SK-N-SH (cell line): ENCODE data around the gene TP53TG5. TPM values are rescaled to one million over a fixed set of nuclear protein-coding genes. Genes with fewer than 3 reads are reported as not detected.

Experiments
- CTCF ChIA-PET: fragments of 300-600, 350-600 bp; formaldehyde crosslinking; extraction: SDS; loops from one replicate; lab custom pipeline; 2021; lab: Yijun Ruan, JAX
- POLR2A ChIA-PET: fragments of 350-600 bp; sonication (Branson Sonifier 250); formaldehyde crosslinking; extraction: SDS; loops from one replicate; lab custom pipeline; 2020; ENCODE audit warnings: antibody characterized with exemption, inconsistent platforms; lab: Yijun Ruan, JAX
- DNase-seq: peaks from one replicate; pipeline ENCODE4 v3.0.0; 2012
- H2AFZ ChIP-seq: fragments of 200-600 bp; sonication (generic); 2 replicates; pipeline ENCODE4 v1.8.1; 2016; ENCODE audit warnings: antibody characterized with exemption, mild to moderate bottlenecking, low read depth
- H3F3A ChIP-seq: fragments of 200-600 bp; sonication (generic); replicated peaks from 2 replicates; pipeline ENCODE3; 2016; ENCODE audit warnings: antibody characterized with exemption, mild to moderate bottlenecking; ENCODE audit not compliant: insufficient read depth
- H3K27ac ChIP-seq, 2 experiments: fragments of 200-500 bp in 1 of 2; fragments of 200-600 bp in 1 of 2; sonication (Bioruptor generic) in 1 of 2; sonication (generic), shearing (Covaris generic) in 1 of 2; 2 replicates each; pipeline versions ENCODE4 v1.5.1 to v1.6.1; 2014 to 2016; ENCODE audit warnings: low read depth in 2 of 2, inconsistent platforms in 1 of 2, low read length in 1 of 2, mild to moderate bottlenecking in 1 of 2, mixed read lengths in 1 of 2
- H3K27me3 ChIP-seq: fragments of 200-600 bp; sonication (generic), shearing (Covaris generic); 2 replicates; pipeline ENCODE4 v1.6.1; 2016; ENCODE audit warnings: mixed run types; ENCODE audit not compliant: insufficient read depth
- H3K36me3 ChIP-seq, 2 experiments: fragments of 200-500 bp in 1 of 2; fragments of 200-600 bp in 1 of 2; sonication (Bioruptor generic) in 1 of 2; sonication (generic) in 1 of 2; replicated peaks in 1 of 2; 2 replicates each; pipeline versions ENCODE3 to v1.5.1; 2014 to 2016; ENCODE audit warnings: low read length in 1 of 2, mild to moderate bottlenecking in 1 of 2; ENCODE audit not compliant: insufficient read depth in 2 of 2, control insufficient read depth in 1 of 2
- H3K4me1 ChIP-seq, 2 experiments: fragments of 200-500 bp in 1 of 2; fragments of 200-600 bp in 1 of 2; sonication (Bioruptor generic) in 1 of 2; sonication (generic), shearing (Covaris generic) in 1 of 2; 2 replicates each; pipeline versions ENCODE4 v1.5.1 to v1.6.1; 2014 to 2016; ENCODE audit warnings: low read depth in 1 of 2, low read length in 1 of 2, mixed run types in 1 of 2; ENCODE audit not compliant: insufficient read depth in 2 of 2, control insufficient read depth in 1 of 2
- H3K4me2 ChIP-seq: fragments of 200-600 bp; sonication (generic), shearing (Covaris generic); 2 replicates; pipeline ENCODE4 v1.6.1; 2017; ENCODE audit warnings: mixed run types
- H3K4me3 ChIP-seq, 2 experiments: fragments of 200-500 bp in 1 of 2; fragments of 200-600 bp in 1 of 2; sonication (Bioruptor generic) in 1 of 2; sonication (generic), shearing (Covaris generic) in 1 of 2; 2 replicates each; pipeline versions ENCODE4 v1.5.1 to v1.8.1; 2014 to 2016; ENCODE audit warnings: low read depth in 2 of 2, inconsistent platforms in 1 of 2, low read length in 1 of 2, mild to moderate bottlenecking in 1 of 2, mixed read lengths in 1 of 2, moderate library complexity in 1 of 2
- H3K79me2 ChIP-seq: fragments of 200-600 bp; sonication (generic); 2 replicates; pipeline ENCODE4 v1.8.1; 2017; ENCODE audit warnings: mild to moderate bottlenecking; ENCODE audit not compliant: insufficient read depth
- H3K9ac ChIP-seq: fragments of 200-600 bp; sonication (generic); 2 replicates; pipeline ENCODE4 v1.6.1; 2017; ENCODE audit warnings: mixed run types
- H3K9me2 ChIP-seq: fragments of 200-600 bp; sonication (generic); 2 replicates; pipeline ENCODE4 v1.6.1; 2017; ENCODE audit warnings: mixed run types
- H3K9me3 ChIP-seq: fragments of 200-600 bp; sonication (generic); 2 replicates; pipeline ENCODE4 v1.6.1; 2017; ENCODE audit warnings: mixed run types, mild to moderate bottlenecking, moderate library complexity
- H4K20me1 ChIP-seq: fragments of 200-600 bp; sonication (generic); 2 replicates; pipeline ENCODE4 v1.6.1; 2017; ENCODE audit warnings: mild to moderate bottlenecking, mixed run types; ENCODE audit not compliant: insufficient read depth
- EP300 ChIP-seq, 2 experiments: IDR thresholded peaks; 2 replicates each; pipeline versions ENCODE4 v1.4.0 to v1.6.1; 2012; ENCODE audit warnings: borderline replicate concordance in 1 of 2, low read depth in 1 of 2, low read length in 1 of 2
- FOXJ3 ChIP-seq: sonication (generic); formaldehyde crosslinking; IDR thresholded peaks from 2 replicates; pipeline ENCODE4 v1.5.1; 2020; ENCODE audit warnings: mild to moderate bottlenecking, missing genetic modification reagents
- FOXM1 ChIP-seq: IDR thresholded peaks from 2 replicates; pipeline ENCODE4 v1.4.0; 2012; ENCODE audit warnings: low read depth, mild to moderate bottlenecking
- GATA2 ChIP-seq: sonication (generic); formaldehyde crosslinking; IDR thresholded peaks from 2 replicates; pipeline ENCODE4 v1.5.0; 2020; ENCODE audit warnings: mild to moderate bottlenecking, missing genetic modification reagents
- IRF3 ChIP-seq: fragments of 150-350 bp; IDR thresholded peaks from 2 replicates; pipeline ENCODE4 v1.6.1; 2016; ENCODE audit warnings: mild to moderate bottlenecking, low read depth, low read length
- MAX ChIP-seq: IDR thresholded peaks from 2 replicates; pipeline ENCODE4 v1.4.0; 2012; ENCODE audit warnings: low read depth
- MEF2A ChIP-seq: IDR thresholded peaks from 2 replicates; pipeline ENCODE4 v1.4.0; 2012; ENCODE audit warnings: low read depth, borderline replicate concordance
- NFIC ChIP-seq: IDR thresholded peaks from 2 replicates; pipeline ENCODE4 v1.4.0; 2012; ENCODE audit warnings: borderline replicate concordance
- RAD21 ChIP-seq: IDR thresholded peaks from 2 replicates; pipeline ENCODE4 v1.6.1; 2012; ENCODE audit warnings: mild to moderate bottlenecking, low read length
- REST ChIP-seq: IDR thresholded peaks from 2 replicates; pipeline ENCODE4 v1.6.1; 2012; ENCODE audit warnings: mild to moderate bottlenecking, low read depth, low read length, moderate library complexity
- RXRA ChIP-seq: IDR thresholded peaks from 2 replicates; pipeline ENCODE4 v1.4.0; 2012; ENCODE audit warnings: low read depth, mild to moderate bottlenecking, borderline replicate concordance
- SIN3A ChIP-seq: IDR thresholded peaks from 2 replicates; pipeline ENCODE4 v1.6.1; 2012; ENCODE audit warnings: low read depth, mild to moderate bottlenecking, low read length, moderate library complexity, borderline replicate concordance
- TCF12 ChIP-seq: IDR thresholded peaks from 2 replicates; pipeline ENCODE4 v1.4.0; 2012
- USF1 ChIP-seq: IDR thresholded peaks from 2 replicates; pipeline ENCODE4 v1.4.0; 2012; ENCODE audit warnings: low read depth, borderline replicate concordance
- YY1 ChIP-seq: IDR thresholded peaks from 2 replicates; pipeline ENCODE4 v1.4.0; 2012; ENCODE audit warnings: low read depth, mild to moderate bottlenecking
- WGBS: methylation state at CpG from one replicate; pipeline ENCODE4 v1.1.6; 2017; ENCODE audit warnings: low lambda C conversion rate; 5-methylcytosine and 5-hydroxymethylcytosine counted together
- polyA plus RNA-seq, 3 experiments: library from polyadenylated mRNA; depleted of rRNA; stranded (reverse); fragments of >200 nt; gene quantifications; 2 replicates each; pipeline ENCODE4 v1.2.3, GENCODE V29; 2012
- TF ChIP-seq, protein P1 (sequence below): fragments of 200-600 bp; sonication (generic); IDR thresholded peaks from 2 replicates; pipeline ENCODE4 v1.6.1; 2017; ENCODE audit warnings: antibody characterized with exemption, mild to moderate bottlenecking, moderate library complexity
- TF ChIP-seq, protein P2 (sequence below): IDR thresholded peaks from 2 replicates; pipeline ENCODE4; 2012

The TP53TG5 gene
- polyA plus RNA-seq, 1 of the 3 experiments (the other 2 are of a cell fraction): not detected

DNA sequence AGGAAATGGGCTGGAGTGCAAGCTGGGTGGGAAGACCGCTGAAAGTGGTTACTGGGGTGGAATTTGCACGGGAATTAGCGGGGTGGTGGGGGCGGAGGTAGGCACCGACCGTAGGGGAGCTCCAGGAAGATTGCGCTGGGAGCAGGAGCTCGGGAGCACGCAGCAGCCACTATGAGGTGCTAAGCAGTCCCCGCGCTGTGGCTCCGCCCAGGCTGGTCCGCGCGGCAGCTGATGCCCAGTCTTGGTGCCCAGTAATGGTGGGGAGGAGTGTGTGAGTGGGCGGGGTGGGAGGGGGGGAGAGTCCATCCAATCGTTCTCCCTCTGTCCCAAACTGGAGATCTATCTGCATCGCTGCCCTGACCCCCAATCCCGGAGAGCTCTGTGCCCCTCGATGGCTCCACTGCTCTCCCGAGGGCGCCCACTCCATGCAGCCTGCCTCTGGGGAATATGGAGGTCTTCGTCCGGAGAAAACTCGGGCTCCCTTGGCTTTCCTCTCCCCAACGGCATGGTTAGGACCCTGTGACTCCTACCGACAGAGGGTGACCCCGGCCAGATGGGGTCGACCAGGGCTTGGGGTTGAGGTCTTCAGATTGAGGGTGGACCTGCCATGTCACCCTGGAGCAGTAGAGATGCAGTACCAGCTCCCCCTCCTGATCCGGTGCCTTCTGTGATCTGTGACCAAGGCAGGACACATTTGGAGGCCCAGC, 5.3 kb downstream of the TP53TG5 start:
- WGBS: 90% methylated on average over 21 of the region's 30 CpGs
- ChIA-PET POLR2A (interaction anchor here (1.1 kb wide), 1 partner anchor 10 kb away, joined by 3 read pairs; the partner anchor contains the start of gene SYS1), CTCF (interaction anchor here (1.3 to 15.6 kb wide), 17 partner anchors 10 to 79 kb away, joined by 4 to 143 read pairs (median 8); partner anchors contain the start of genes DBNDD2, PIGT, RBPJL and SYS1)
- Histone ChIP-seq H4K20me1 (no peaks in the 10 kb centered on the region), H3K4me3 (no peak overlapping the region), H3K9me2 (no peaks in the 10 kb centered on the region), H3F3A (no peaks in the 10 kb centered on the region), H3K4me1 (no peaks in the 10 kb centered on the region), H3K9ac (no peak overlapping the region), H3K79me2 (no peaks in the 10 kb centered on the region)
- TF ChIP-seq SIN3A: no peak
- no peak for TF ChIP-seq FOXJ3 (CRISPR knock-in tag)
- TF ChIP-seq TCF12: no peak
- no peak for TF ChIP-seq FOXM1
- no peak for TF ChIP-seq RXRA
- no peak for TF ChIP-seq NFIC
- no peak for TF ChIP-seq MEF2A
- TF ChIP-seq EP300 (IDR thresholded peaks at IDR 0.05; ENCODE audit: borderline replicate concordance in 1 of 2, low read depth in 1 of 2, low read length in 1 of 2): no peak
- TF ChIP-seq, protein P1, sequence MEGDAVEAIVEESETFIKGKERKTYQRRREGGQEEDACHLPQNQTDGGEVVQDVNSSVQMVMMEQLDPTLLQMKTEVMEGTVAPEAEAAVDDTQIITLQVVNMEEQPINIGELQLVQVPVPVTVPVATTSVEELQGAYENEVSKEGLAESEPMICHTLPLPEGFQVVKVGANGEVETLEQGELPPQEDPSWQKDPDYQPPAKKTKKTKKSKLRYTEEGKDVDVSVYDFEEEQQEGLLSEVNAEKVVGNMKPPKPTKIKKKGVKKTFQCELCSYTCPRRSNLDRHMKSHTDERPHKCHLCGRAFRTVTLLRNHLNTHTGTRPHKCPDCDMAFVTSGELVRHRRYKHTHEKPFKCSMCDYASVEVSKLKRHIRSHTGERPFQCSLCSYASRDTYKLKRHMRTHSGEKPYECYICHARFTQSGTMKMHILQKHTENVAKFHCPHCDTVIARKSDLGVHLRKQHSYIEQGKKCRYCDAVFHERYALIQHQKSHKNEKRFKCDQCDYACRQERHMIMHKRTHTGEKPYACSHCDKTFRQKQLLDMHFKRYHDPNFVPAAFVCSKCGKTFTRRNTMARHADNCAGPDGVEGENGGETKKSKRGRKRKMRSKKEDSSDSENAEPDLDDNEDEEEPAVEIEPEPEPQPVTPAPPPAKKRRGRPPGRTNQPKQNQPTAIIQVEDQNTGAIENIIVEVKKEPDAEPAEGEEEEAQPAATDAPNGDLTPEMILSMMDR: no peak
- TF ChIP-seq, all 33 proteins: peak for 0
- no peaks in the 10 kb centered on the region for H3K9me3 ChIP-seq
- H3K36me3 ChIP-seq: peaks cover 13% of the 10 kb centered on the region in 2 experiments
- no peak for DNase-seq
- no peak overlapping the region for H3K27ac ChIP-seq
- H3K27me3 ChIP-seq: no peaks in the 10 kb centered on the region
- no peak overlapping the region for H3K4me2 ChIP-seq
- H2AFZ ChIP-seq: no peak overlapping the region

GRCh38 chr20:45372241-45372640, 5.9 kb downstream of the TP53TG5 start:
- no peaks in the 10 kb centered on the region for H3K4me1 ChIP-seq
- H3K9ac ChIP-seq: no peak overlapping the region
- POLR2A ChIA-PET: no interaction called here
- no peak overlapping the region for H3K4me2 ChIP-seq
- no peaks in the 10 kb centered on the region for H3K9me3 ChIP-seq
- H2AFZ ChIP-seq: no peak overlapping the region
- no peaks in the 10 kb centered on the region for H3K79me2 ChIP-seq
- no peak for DNase-seq
- no peaks in the 10 kb centered on the region for H3K27me3 ChIP-seq
- H3K36me3 ChIP-seq: peaks cover 19% of the 10 kb centered on the region in 2 experiments
- no peak overlapping the region for H3K27ac ChIP-seq
- no peaks in the 10 kb centered on the region for H4K20me1 ChIP-seq
- 99% methylated on average over 10 of the region's 10 CpGs for WGBS
- H3K4me3 ChIP-seq: no peak overlapping the region
- CTCF ChIA-PET: interaction anchor here (1.5 to 15.6 kb wide), 7 partner anchors 9 to 399 kb away, joined by 4 to 143 read pairs (median 39); partner anchors contain the start of genes DBNDD2, RBPJL and SYS1
- H3F3A ChIP-seq: no peaks in the 10 kb centered on the region
- no peaks in the 10 kb centered on the region for H3K9me2 ChIP-seq
- TF ChIP-seq REST (no peak), GATA2 (CRISPR knock-in tag) (no peak), IRF3 (no peak), RAD21 (no peak), YY1 (no peak), USF1 (no peak), TCF12 (no peak), MAX (no peak), MEF2A (no peak)
- TF ChIP-seq, protein P2, sequence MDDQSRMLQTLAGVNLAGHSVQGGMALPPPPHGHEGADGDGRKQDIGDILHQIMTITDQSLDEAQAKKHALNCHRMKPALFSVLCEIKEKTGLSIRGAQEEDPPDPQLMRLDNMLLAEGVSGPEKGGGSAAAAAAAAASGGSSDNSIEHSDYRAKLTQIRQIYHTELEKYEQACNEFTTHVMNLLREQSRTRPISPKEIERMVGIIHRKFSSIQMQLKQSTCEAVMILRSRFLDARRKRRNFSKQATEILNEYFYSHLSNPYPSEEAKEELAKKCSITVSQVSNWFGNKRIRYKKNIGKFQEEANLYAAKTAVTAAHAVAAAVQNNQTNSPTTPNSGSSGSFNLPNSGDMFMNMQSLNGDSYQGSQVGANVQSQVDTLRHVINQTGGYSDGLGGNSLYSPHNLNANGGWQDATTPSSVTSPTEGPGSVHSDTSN: no peak
